Measurements from ENCODE around the gene SLCO1B3.

GRCh38 chr12:20815574-20815973, 5.1 kb downstream of the SLCO1B3 start:
- TF ChIP-seq CTCF (IDR thresholded peaks at IDR 0.05; ENCODE audit: insufficient read depth, low read length): no peak
- TF ChIP-seq POLR2AphosphoS5 (IDR thresholded peaks at IDR 0.05; ENCODE audit: low read depth): no peak
